ENCODE data around the gene CNPY1. TPM values are rescaled to one million over a fixed set of nuclear protein-coding genes. Genes with fewer than 3 reads are reported as not detected.

Gene CNPY1
- total RNA-seq, 4 donors from 2014 or later = not detected

- Histone ChIP-seq H3K9me3 (no peaks in the 10 kb centered on the region), H3K27me3 (peaks cover 0 to 48% (median 0%) of the 10 kb centered on the region in 4 donors), H3K36me3 (no peaks in the 10 kb centered on the region), H3K4me3 (no peak overlapping the region), H3K27ac (replicated peaks in 1 of 4) (no peak overlapping the region), H3K4me1 (peaks cover 0 to 12% (median 3%) of the 10 kb centered on the region in 4 donors)
- no peak for DNase-seq (ENCODE audit: extremely low spot score)
- 88% methylated on average over 3 of the region's 3 CpGs for WGBS
- TF ChIP-seq POLR2A (IDR thresholded peaks at IDR 0.05; ENCODE audit: low read depth) (no peak), CTCF (IDR thresholded peaks at IDR 0.05) (no peak), POLR2AphosphoS5 (IDR thresholded peaks at IDR 0.05) (no peak), EP300 (IDR thresholded peaks at IDR 0.05) (no peak)
- intact Hi-C loops (cut with DNase I) = no loop called here
These were observed 37.3 kb upstream of the CNPY1 start for GRCh38 chr7:155583636-155584035.

GRCh38 chr7:155581954-155582353 is 35.6 kb upstream of the CNPY1 start:
- DNase-seq (ENCODE audit: extremely low spot score) = no peak
- no peak for TF ChIP-seq CTCF (IDR thresholded peaks at IDR 0.05)
- TF ChIP-seq POLR2AphosphoS5 (IDR thresholded peaks at IDR 0.05) = no peak
- TF ChIP-seq POLR2A (IDR thresholded peaks at IDR 0.05; ENCODE audit: low read depth) = no peak
- TF ChIP-seq EP300 (IDR thresholded peaks at IDR 0.05) = no peak
- Histone ChIP-seq H3K9me3 (no peaks in the 10 kb centered on the region), H3K4me1 (peaks cover 0 to 12% (median 3%) of the 10 kb centered on the region in 4 donors), H3K27me3 (peaks cover 0 to 50% (median 0%) of the 10 kb centered on the region in 4 donors), H3K4me3 (no peak overlapping the region), H3K27ac (replicated peaks in 1 of 4) (no peak overlapping the region), H3K36me3 (no peaks in the 10 kb centered on the region)
- intact Hi-C loops (cut with DNase I) = no loop called here
- 88% methylated on average over 9 of the region's 9 CpGs for whole genome bisulfite sequencing

DNA sequence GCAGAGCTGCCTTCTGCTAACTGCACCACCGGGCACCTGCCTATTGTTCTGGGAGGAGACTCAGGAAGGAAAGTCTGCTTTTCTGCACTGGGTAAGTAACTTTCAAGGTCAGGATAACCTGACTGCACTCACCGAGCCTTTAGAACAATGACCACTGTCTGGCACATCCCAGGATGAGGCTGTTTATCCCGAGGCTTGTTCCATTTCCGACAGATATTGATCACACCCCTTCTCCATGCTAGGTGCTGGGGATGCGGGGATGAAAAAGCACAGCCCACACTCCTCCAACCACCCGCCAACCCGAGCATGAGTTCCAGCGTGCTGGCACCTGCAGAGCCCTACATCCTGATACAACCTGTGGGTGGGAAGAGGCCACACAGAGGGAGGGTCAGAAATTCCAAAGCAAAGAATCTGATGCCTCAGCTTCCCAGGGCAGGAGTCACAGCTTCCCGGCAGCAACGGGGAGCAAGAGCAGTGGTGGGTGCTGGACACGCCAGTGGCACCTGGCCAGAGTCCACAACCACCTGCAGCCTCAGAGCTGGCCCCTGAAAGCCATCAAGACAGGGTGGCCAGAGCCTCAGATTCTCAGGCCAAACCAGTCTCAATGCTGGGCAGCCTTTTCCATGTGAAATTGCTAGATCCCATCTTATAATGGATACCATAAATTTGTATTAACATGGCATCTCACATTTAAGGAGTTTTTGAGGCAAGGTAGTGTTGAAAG is 34.9 kb upstream of the CNPY1 start:
- DNase-seq (ENCODE audit: extremely low spot score) = no peak
- Histone ChIP-seq H3K9me3 (no peaks in the 10 kb centered on the region), H3K27ac (replicated peaks in 1 of 4) (no peak overlapping the region), H3K36me3 (no peaks in the 10 kb centered on the region), H3K4me3 (no peak overlapping the region), H3K27me3 (peaks cover 0 to 45% (median 0%) of the 10 kb centered on the region in 4 donors), H3K4me1 (peaks cover 0 to 12% (median 3%) of the 10 kb centered on the region in 4 donors)
- intact Hi-C loops (cut with DNase I) = no loop called here
- no peak for TF ChIP-seq CTCF (IDR thresholded peaks at IDR 0.05)
- TF ChIP-seq POLR2A (IDR thresholded peaks at IDR 0.05; ENCODE audit: low read depth) = no peak
- no peak for TF ChIP-seq EP300 (IDR thresholded peaks at IDR 0.05)
- no peak for TF ChIP-seq POLR2AphosphoS5 (IDR thresholded peaks at IDR 0.05)
- 68% methylated on average over 11 of the region's 11 CpGs for WGBS

- Histone ChIP-seq H3K9me3 (no peaks in the 10 kb centered on the region), H3K36me3 (no peaks in the 10 kb centered on the region), H3K27me3 (peaks cover 0 to 44% (median 0%) of the 10 kb centered on the region in 4 donors), H3K4me3 (no peak overlapping the region), H3K27ac (replicated peaks in 1 of 4) (no peak overlapping the region), H3K4me1 (peaks cover 0 to 11% (median 3%) of the 10 kb centered on the region in 4 donors)
- TF ChIP-seq CTCF (IDR thresholded peaks at IDR 0.05) = no peak
- TF ChIP-seq POLR2AphosphoS5 (IDR thresholded peaks at IDR 0.05) = no peak
- TF ChIP-seq POLR2A (IDR thresholded peaks at IDR 0.05; ENCODE audit: low read depth) = no peak
- TF ChIP-seq EP300 (IDR thresholded peaks at IDR 0.05) = no peak
- intact Hi-C loops (cut with DNase I) = no loop called here
- no peak for DNase-seq (ENCODE audit: extremely low spot score)
- 47% methylated on average over 3 of the region's 3 CpGs for WGBS
These were observed 34.0 kb upstream of the CNPY1 start for GRCh38 chr7:155580367-155580766.
